Measurements from ENCODE around the gene MISP3.

MISP3 gene

DNA sequence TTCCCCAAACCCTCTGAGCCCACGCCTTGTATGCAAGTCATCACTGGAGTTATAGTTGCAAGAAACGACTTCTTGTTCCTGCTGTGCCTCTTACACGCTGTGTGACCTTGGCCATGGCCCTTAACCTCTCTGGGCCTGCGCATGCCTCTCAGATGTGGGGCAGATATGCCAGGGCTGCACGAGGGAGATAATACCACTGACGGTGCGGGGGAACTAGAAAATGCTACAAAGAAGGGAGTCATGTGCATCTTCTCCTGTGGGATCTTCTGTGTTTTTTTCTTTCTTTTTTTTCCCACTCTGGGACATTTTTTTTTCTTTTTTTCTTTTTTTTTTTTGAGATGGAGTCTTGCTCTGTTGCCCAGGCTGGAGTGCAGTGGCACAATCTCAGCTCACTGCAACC, 22.3 kb downstream of the MISP3 start:
- Histone ChIP-seq H3K4me2 (ENCODE audit: low read length) (no peak overlapping the region), H3K79me2 (no peaks in the 10 kb centered on the region), H3K4me3 (ENCODE audit: low read depth, low read length) (no peak overlapping the region), H3K4me1 (peaks cover 5% of the 10 kb centered on the region), H3K9ac (no peak overlapping the region), H3K27me3 (ENCODE audit: control insufficient read depth, insufficient read depth, low read length) (no peaks in the 10 kb centered on the region), H3K9me3 (ENCODE audit: control insufficient read depth, low read length) (no peaks in the 10 kb centered on the region), H2AFZ (no peak overlapping the region), H3K27ac (no peak overlapping the region), H3K36me3 (ENCODE audit: control insufficient read depth, insufficient read depth, low read length) (no peaks in the 10 kb centered on the region)
- no peak for TF ChIP-seq CTCF (IDR thresholded peaks at IDR 0.05)

- H3K4me1 ChIP-seq, result peaks cover 5% of the 10 kb centered on the region
- no peaks in the 10 kb centered on the region for H3K36me3 ChIP-seq (ENCODE audit: control insufficient read depth, insufficient read depth, low read length)
Measured at GRCh38 chr19:14096272-14096992, 23.8 kb downstream of the MISP3 start.

GRCh38 chr19:14097532-14098151, 25.1 kb downstream of the MISP3 start:
- H3K27ac ChIP-seq, result no peak overlapping the region
- no peak overlapping the region for H3K9ac ChIP-seq
- H3K4me2 ChIP-seq (ENCODE audit: low read length), result no peak overlapping the region
- no peaks in the 10 kb centered on the region for H3K27me3 ChIP-seq (ENCODE audit: control insufficient read depth, insufficient read depth, low read length)
- H2AFZ ChIP-seq, result no peak overlapping the region
- H3K4me3 ChIP-seq (ENCODE audit: low read depth, low read length), result no peak overlapping the region
- TF ChIP-seq CTCF (IDR thresholded peaks at IDR 0.05), result peak; percentile 22
- H3K79me2 ChIP-seq, result no peaks in the 10 kb centered on the region
- H3K4me1 ChIP-seq, result no peaks in the 10 kb centered on the region
- no peaks in the 10 kb centered on the region for H3K36me3 ChIP-seq (ENCODE audit: control insufficient read depth, insufficient read depth, low read length)
- no peaks in the 10 kb centered on the region for H3K9me3 ChIP-seq (ENCODE audit: control insufficient read depth, low read length)

More at GRCh38 chr19:14096272-14096992, 23.8 kb downstream of the MISP3 start:
- Histone ChIP-seq H3K9me3 (ENCODE audit: control insufficient read depth, low read length) (no peaks in the 10 kb centered on the region), H3K79me2 (no peaks in the 10 kb centered on the region), H3K27ac (no peak overlapping the region), H3K4me3 (ENCODE audit: low read depth, low read length) (no peak overlapping the region), H2AFZ (no peak overlapping the region), H3K27me3 (ENCODE audit: control insufficient read depth, insufficient read depth, low read length) (no peaks in the 10 kb centered on the region), H3K4me2 (ENCODE audit: low read length) (no peak overlapping the region), H3K9ac (no peak overlapping the region)
- no peak for TF ChIP-seq CTCF (IDR thresholded peaks at IDR 0.05)

DNA sequence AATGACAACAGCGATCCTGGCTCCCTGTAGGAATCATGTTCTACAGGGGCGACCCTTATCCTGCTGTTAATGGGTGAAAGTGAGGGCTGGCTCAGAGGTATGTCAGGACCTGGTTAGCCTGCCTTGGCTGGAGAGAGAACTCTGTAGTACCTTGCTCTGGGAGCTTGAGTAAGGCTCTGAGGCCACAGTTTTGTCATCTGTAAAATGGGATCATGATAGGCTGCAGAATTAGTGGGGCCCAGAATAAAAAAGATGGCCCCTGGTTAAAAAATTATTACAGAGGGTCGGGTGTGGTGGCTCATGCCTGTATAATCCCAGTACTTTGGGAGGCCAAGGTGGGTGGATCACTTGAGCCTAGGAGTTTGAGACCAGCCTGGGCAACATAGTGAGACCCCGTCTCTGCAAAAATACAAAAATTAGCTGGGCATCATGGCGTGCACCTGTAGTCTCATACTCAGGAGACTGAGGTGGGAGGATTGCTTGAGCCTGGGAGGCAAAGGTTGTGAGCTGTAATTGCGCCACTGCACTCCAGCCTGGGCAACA, 28.5 kb downstream of the MISP3 start:
- Histone ChIP-seq H3K27ac (no peak overlapping the region), H2AFZ (no peak overlapping the region), H3K79me2 (no peaks in the 10 kb centered on the region), H3K4me1 (no peaks in the 10 kb centered on the region), H3K4me2 (ENCODE audit: low read length) (no peak overlapping the region), H3K36me3 (ENCODE audit: control insufficient read depth, insufficient read depth, low read length) (no peaks in the 10 kb centered on the region), H3K9ac (no peak overlapping the region), H3K27me3 (ENCODE audit: control insufficient read depth, insufficient read depth, low read length) (no peaks in the 10 kb centered on the region), H3K9me3 (ENCODE audit: control insufficient read depth, low read length) (no peaks in the 10 kb centered on the region), H3K4me3 (ENCODE audit: low read depth, low read length) (no peak overlapping the region)
- TF ChIP-seq CTCF (IDR thresholded peaks at IDR 0.05), result no peak

Data from parathyroid adenoma (tissue), 2 donors.